Measurements from ENCODE around the gene MAD1L1. TPM values are rescaled to one million over a fixed set of nuclear protein-coding genes. Genes with fewer than 3 reads are reported as not detected.
A peak's percentile ranks its signal among the peaks of the same experiment; 100 is the strongest.

The MAD1L1 gene
- total and polyA plus RNA-seq, 2 of the 13 experiments (the other 11 are each of a cell fraction or from before 2014, with no cell fraction given) = 17.4 to 64.7 TPM

GRCh38 chr7:2242541-2243429 lies 10.0 kb upstream of the MAD1L1 start (continued):
- TF ChIP-seq ZNF883 (CRISPR knock-in tag; IDR thresholded peaks at IDR 0.05; ENCODE audit: not compliant biosample characterization) (no peak), MTF2 (CRISPR knock-in tag; IDR thresholded peaks at IDR 0.05; ENCODE audit: borderline replicate concordance) (no peak), ETV6 (CRISPR knock-in tag; conservative IDR thresholded peaks at IDR 0.05) (no peak), NCOA1 (CRISPR knock-in tag; IDR thresholded peaks at IDR 0.05) (0 out of 2 replicates have a peak, but pooled peaks have one; percentile 40), ZBED4 (CRISPR knock-in tag; IDR thresholded peaks at IDR 0.05; ENCODE audit: borderline replicate concordance) (no peak), ZNF75D (CRISPR knock-in tag; IDR thresholded peaks at IDR 0.05; ENCODE audit: borderline replicate concordance) (no peak), PRPF4 (IDR thresholded peaks at IDR 0.05; ENCODE audit: low read depth, low read length, poor library complexity, severe bottlenecking) (no peak), ARHGAP35 (CRISPR knock-in tag; IDR thresholded peaks at IDR 0.05; ENCODE audit: borderline replicate concordance) (no peak), GMEB2 (CRISPR knock-in tag; IDR thresholded peaks at IDR 0.05; ENCODE audit: low read depth) (no peak), ZNF512B (CRISPR knock-in tag; IDR thresholded peaks at IDR 0.05; ENCODE audit: borderline replicate concordance) (no peak), ZNF761 (CRISPR knock-in tag; conservative IDR thresholded peaks at IDR 0.05) (0 out of 2 replicates have a peak, but pooled peaks have one; percentile 2), RXRB (CRISPR knock-in tag; IDR thresholded peaks at IDR 0.05; ENCODE audit: borderline replicate concordance) (no peak), ATF6 (CRISPR knock-in tag; conservative IDR thresholded peaks at IDR 0.05) (no peak), ZNF44 (CRISPR knock-in tag; IDR thresholded peaks at IDR 0.05) (0 out of 2 replicates have a peak, but pooled peaks have one; percentile 26), ATF7-NPFF (CRISPR knock-in tag; IDR thresholded peaks at IDR 0.05; ENCODE audit: low read depth) (0 out of 2 replicates have a peak, but pooled peaks have one; percentile 7), NR3C1 (CRISPR knock-in tag; IDR thresholded peaks at IDR 0.05) (no peak), ZNF180 (CRISPR knock-in tag; IDR thresholded peaks at IDR 0.05; ENCODE audit: borderline replicate concordance, low read depth) (no peak)

All from HepG2 (cell line).